Measurements from ENCODE around the gene RNF152.

The RNF152 gene

GRCh38 chr18:61852496-61852895, 40.3 kb downstream of the RNF152 start:
- DNase-seq, result no peak

- no peak for DNase-seq
Measured at GRCh38 chr18:61851940-61852451, 40.8 kb downstream of the RNF152 start.

GRCh38 chr18:61851279-61851678, 41.5 kb downstream of the RNF152 start:
- no peak for DNase-seq

GRCh38 chr18:61850756-61851155, 42.1 kb downstream of the RNF152 start:
- DNase-seq, result no peak

GRCh38 chr18:61847164-61847791, 45.5 kb downstream of the RNF152 start:
- DNase-seq, result no peak

- no peak for DNase-seq
Measured at GRCh38 chr18:61845197-61845596, 47.6 kb downstream of the RNF152 start.

- DNase-seq, result no peak
Measured at GRCh38 chr18:61844726-61845125, 48.1 kb downstream of the RNF152 start.

GRCh38 chr18:61842146-61842545, 50.7 kb downstream of the RNF152 start:
- DNase-seq, result no peak

GRCh38 chr18:61841706-61842105, 51.1 kb downstream of the RNF152 start:
- DNase-seq, result no peak

GRCh38 chr18:61840324-61840723, 52.5 kb downstream of the RNF152 start:
- DNase-seq, result no peak

- DNase-seq, result no peak
Measured at GRCh38 chr18:61838521-61838920, 54.3 kb downstream of the RNF152 start.

- DNase-seq, result no peak
Measured at GRCh38 chr18:61833978-61834377, 58.8 kb downstream of the RNF152 start.

- no peak for DNase-seq
Measured at GRCh38 chr18:61833387-61833786, 59.4 kb downstream of the RNF152 start.

- DNase-seq, result no peak
Measured at GRCh38 chr18:61832858-61833257, 59.9 kb downstream of the RNF152 start.

GRCh38 chr18:61831071-61831470, 61.7 kb downstream of the RNF152 start:
- no peak for DNase-seq

- no peak for DNase-seq
Measured at GRCh38 chr18:61829108-61829507, 63.7 kb downstream of the RNF152 start.

- DNase-seq, result no peak
Measured at GRCh38 chr18:61827591-61827990, 65.2 kb downstream of the RNF152 start.

- no peak for DNase-seq
Measured at GRCh38 chr18:61825386-61825785, 67.4 kb downstream of the RNF152 start.

- DNase-seq, result no peak
Measured at GRCh38 chr18:61824733-61825363, 68.0 kb downstream of the RNF152 start.

- DNase-seq, result no peak
Measured at GRCh38 chr18:61823595-61823994, 69.2 kb downstream of the RNF152 start.

- no peak for DNase-seq
Measured at GRCh38 chr18:61822879-61823278, 69.9 kb downstream of the RNF152 start.

- no peak for DNase-seq
Measured at GRCh38 chr18:61821748-61822147, 71.1 kb downstream of the RNF152 start.

- DNase-seq, result no peak
Measured at GRCh38 chr18:61820882-61821281, 71.9 kb downstream of the RNF152 start.

- no peak for DNase-seq
Measured at GRCh38 chr18:61817086-61817485, 75.7 kb downstream of the RNF152 start.

Data from activated CD4-positive, alpha-beta T cell treated with anti-CD3 and anti-CD28 coated beads, Interleukin-2, amount 50 U/mL, for 4 hours (primary cell).